K562 (cell line): ENCODE data around the gene PAXIP1. TPM values are rescaled to one million over a fixed set of nuclear protein-coding genes. Genes with fewer than 3 reads are reported as not detected.

Source experiments
- ATAC-seq: fragments of 200-7000 bp; cut with Tn5 transposase; 3 replicates; pipeline ENCODE4 v1.9.1; 2020; ENCODE audit warnings: moderate library complexity
- BruUV-seq: library from RNA; stranded (reverse); fragments of 400-500 nt; replicated peaks from 2 replicates; lab custom pipeline; 2021; lab: Mats Ljungman, UMichigan
- CTCF ChIA-PET: fragments of 300-600 bp; formaldehyde crosslinking; extraction: SDS; loops from one replicate; lab custom pipeline; 2021; ENCODE audit warnings: low intra/inter-chr PET ratio; lab: Yijun Ruan, JAX
- POLR2A ChIA-PET: fragments of 300-600, 350-650 bp; sonication (Branson Sonifier 250); formaldehyde crosslinking; extraction: SDS; loops from one replicate; lab custom pipeline; 2021; ENCODE audit warnings: antibody characterized with exemption, inconsistent platforms; lab: Yijun Ruan, JAX
- DNase-seq, 4 experiments: peaks; one replicate each; pipeline versions ENCODE4 v3.0.0 to v3.0.0-alpha.2; 2011 to 2018; ENCODE audit warnings: low spot score in 3 of 4, mixed read lengths in 3 of 4; ENCODE audit errors: extremely low read depth in 1 of 4
- FAIRE-seq: peaks from 2 replicates; lab custom pipeline; 2011; peaks lifted over from hg19 to GRCh38; lab: Jason Lieb, UNC
- H2AFZ ChIP-seq: 2 replicates; pipeline ENCODE4 v1.6.0; 2011; ENCODE audit warnings: low read depth, low read length, control low read depth, inconsistent platforms
- H3K27ac ChIP-seq: fragments of 200-600 bp; 3 replicates; pipeline ENCODE4 v1.8.0; 2011; ENCODE audit warnings: low read depth, mild to moderate bottlenecking, control low read depth, inconsistent platforms, low read length, moderate library complexity, mixed read lengths; ENCODE audit errors: extremely low read depth
- H3K27me3 ChIP-seq, 2 experiments: fragments of 300-600 bp in 1 of 2; 2 replicates in 1 of 2; 3 replicates in 1 of 2; pipeline versions ENCODE4 v1.6.0 to v1.8.0; 2011; ENCODE audit warnings: inconsistent platforms in 2 of 2, low read length in 2 of 2, mild to moderate bottlenecking in 1 of 2, mixed read lengths in 1 of 2, moderate library complexity in 1 of 2; ENCODE audit not compliant: control insufficient read depth in 2 of 2, insufficient read depth in 2 of 2
- H3K36me3 ChIP-seq: fragments of 300-600 bp; 3 replicates; pipeline ENCODE4 v1.8.0; 2011; ENCODE audit warnings: mild to moderate bottlenecking, low read length, inconsistent platforms; ENCODE audit not compliant: control insufficient read depth, insufficient read depth
- H3K4me1 ChIP-seq, 2 experiments: fragments of 200-600 bp in 1 of 2; replicated peaks in 1 of 2; 2 replicates in 1 of 2; 3 replicates in 1 of 2; pipeline versions ENCODE4 v1.5.1 to v1.8.0; 2011; ENCODE audit warnings: inconsistent platforms in 2 of 2, low read length in 2 of 2, mild to moderate bottlenecking in 1 of 2, mixed read lengths in 1 of 2, moderate library complexity in 1 of 2; ENCODE audit not compliant: control insufficient read depth in 2 of 2, insufficient read depth in 2 of 2
- H3K4me2 ChIP-seq: 2 replicates; pipeline ENCODE4 v1.6.1; 2011; ENCODE audit warnings: low read length, control low read depth, inconsistent platforms, mixed read lengths; ENCODE audit not compliant: insufficient read depth
- H3K4me3 ChIP-seq: fragments of 200-600 bp; sonication (generic), shearing (Covaris generic); 2 replicates; pipeline ENCODE4 v1.5.1; 2016; ENCODE audit warnings: control low read depth, inconsistent platforms
- H3K79me2 ChIP-seq: fragments of 200-600 bp; 3 replicates; pipeline ENCODE4 v1.8.0; 2011; ENCODE audit warnings: low read length, inconsistent platforms; ENCODE audit not compliant: control insufficient read depth, insufficient read depth
- H3K9ac ChIP-seq, 2 experiments: 2 replicates each; pipeline versions ENCODE4 v1.6.0 to v1.6.1; 2011; ENCODE audit warnings: low read depth in 2 of 2, low read length in 2 of 2, control low read depth in 1 of 2, inconsistent platforms in 1 of 2, mild to moderate bottlenecking in 1 of 2, mixed read lengths in 1 of 2; ENCODE audit not compliant: insufficient read depth in 1 of 2
- H3K9me1 ChIP-seq: one replicate; pipeline ENCODE4 v1.6.0; 2011; ENCODE audit warnings: inconsistent platforms, mild to moderate bottlenecking, low read length, moderate library complexity; ENCODE audit not compliant: control insufficient read depth, insufficient read depth
- H3K9me3 ChIP-seq: replicated peaks from 2 replicates; pipeline ENCODE4 v1.5.1; 2011; ENCODE audit warnings: low read depth, low read length, inconsistent platforms; ENCODE audit not compliant: control insufficient read depth, insufficient read depth
- H4K20me1 ChIP-seq: replicated peaks from 2 replicates; pipeline ENCODE4 v1.6.1; 2011; ENCODE audit warnings: low read length, inconsistent platforms, mixed read lengths; ENCODE audit not compliant: control insufficient read depth, insufficient read depth
- ASH1L ChIP-seq: fragments of 450-650 bp; IDR thresholded peaks from 2 replicates; pipeline ENCODE4 v1.6.1; 2018; ENCODE audit warnings: borderline replicate concordance, mild to moderate bottlenecking, low read depth; ENCODE audit not compliant: partially characterized antibody
- CREB3 ChIP-seq: fragments of 450-650 bp; conservative IDR thresholded peaks from 2 replicates; pipeline ENCODE4 v1.6.1; 2016; ENCODE audit warnings: missing genetic modification characterization, low read depth, mild to moderate bottlenecking, missing compliant biosample characterization, moderate library complexity
- DMBX1 ChIP-seq: fragments of 250-450 bp; sonication (Bioruptor Pico); IDR thresholded peaks from 2 replicates; pipeline ENCODE4 v1.8.0; 2022; ENCODE audit warnings: inconsistent platforms, mild to moderate bottlenecking, moderate library complexity, borderline replicate concordance
- ETV1 ChIP-seq: fragments of 450-650 bp; conservative IDR thresholded peaks from 2 replicates; pipeline ENCODE4 v1.6.1; 2016; ENCODE audit warnings: missing genetic modification characterization, control low read depth, low read depth, missing compliant biosample characterization
- FOXA3 ChIP-seq, 2 experiments: fragments of 450-650 bp in 1 of 2; sonication (generic) in 1 of 2; formaldehyde crosslinking; IDR thresholded peaks in 1 of 2; conservative IDR thresholded peaks in 1 of 2; 2 replicates each; pipeline versions ENCODE4 v1.4.0 to v1.8.0; 2020 to 2022; ENCODE audit warnings: mild to moderate bottlenecking in 2 of 2, missing genetic modification reagents in 1 of 2
- GATAD2A ChIP-seq: fragments of 450-650 bp; IDR thresholded peaks from 2 replicates; pipeline ENCODE4 v1.6.1; 2017
- HNRNPK ChIP-seq: fragments of 200-400 bp; formaldehyde crosslinking; IDR thresholded peaks from one replicate; pipeline ENCODE4 v1.6.1; 2018; ENCODE audit warnings: mild to moderate bottlenecking, low read depth, low read length; ENCODE audit not compliant: poor library complexity, severe bottlenecking
- PATZ1 ChIP-seq: fragments of 250-450 bp; sonication (Bioruptor Pico); IDR thresholded peaks from 2 replicates; pipeline ENCODE4 v1.5.0; 2020; ENCODE audit warnings: mild to moderate bottlenecking, borderline replicate concordance
- PHB2 ChIP-seq: fragments of 450-650 bp; IDR thresholded peaks from 2 replicates; pipeline ENCODE4 v1.6.1; 2017; ENCODE audit warnings: low read depth
- POLR2H ChIP-seq: IDR thresholded peaks from 2 replicates; pipeline ENCODE4 v1.6.1; 2016; ENCODE audit warnings: missing genetic modification characterization, low read depth, mild to moderate bottlenecking, control low read depth, missing compliant biosample characterization, moderate library complexity
- TCF7L2 ChIP-seq: fragments of 150-350 bp; IDR thresholded peaks from 2 replicates; pipeline ENCODE4 v1.6.1; 2016; ENCODE audit warnings: low read depth, mild to moderate bottlenecking, low read length, moderate library complexity
- TCFL5 ChIP-seq: fragments of 250-450 bp; sonication (Bioruptor Pico); conservative IDR thresholded peaks from 2 replicates; pipeline ENCODE4 v1.6.1; 2021; ENCODE audit warnings: mild to moderate bottlenecking, moderate library complexity, matching md5 sums
- ZBTB43 ChIP-seq: sonication (generic); formaldehyde crosslinking; IDR thresholded peaks from 2 replicates; pipeline ENCODE4 v1.8.0; 2023; ENCODE audit warnings: mild to moderate bottlenecking, missing genetic modification reagents
- ZNF121 ChIP-seq: sonication (generic); formaldehyde crosslinking; conservative IDR thresholded peaks from 2 replicates; pipeline ENCODE4 v1.8.0; 2022; ENCODE audit warnings: missing genetic modification reagents
- ZNF224 ChIP-seq: sonication (generic); formaldehyde crosslinking; IDR thresholded peaks from 2 replicates; pipeline ENCODE4 v1.8.0; 2022; ENCODE audit warnings: mild to moderate bottlenecking, missing genetic modification reagents
- ZNF586 ChIP-seq: fragments of 450-650 bp; formaldehyde crosslinking; conservative IDR thresholded peaks from 2 replicates; pipeline ENCODE4 v1.4.0; 2020; ENCODE audit warnings: mild to moderate bottlenecking, moderate library complexity
- ZNF785 ChIP-seq: fragments of 250-450 bp; sonication (Bioruptor Pico); IDR thresholded peaks from 2 replicates; pipeline ENCODE4 v1.4.0; 2020; ENCODE audit warnings: mild to moderate bottlenecking
- WGBS: fragments of 100-300 bp; shearing (Covaris generic); methylation state at CpG from one replicate; pipeline ENCODE4 v1.1.6; 2016; ENCODE audit warnings: low coverage, mixed read lengths; ENCODE audit not compliant: insufficient coverage; ENCODE audit errors: missing lambda C conversion rate; 5-methylcytosine and 5-hydroxymethylcytosine counted together
- in situ Hi-C: fragments of 300-500 bp; cut with MboI; formaldehyde crosslinking; loops from 4 replicates; pipeline ENCODE4 v1.15.0; 2018; ENCODE audit warnings: inconsistent platforms, mixed read lengths
- intact Hi-C: fragments of 100-400 bp; cut with micrococcal nuclease; formaldehyde crosslinking; loops from 2 replicates; pipeline ENCODE4 v1.14.2; 2022
- polyA plus RNA-seq, 8 experiments: library from polyadenylated mRNA; depleted of rRNA in 4 of 8; stranded (reverse) in 5 of 8; unstranded in 3 of 8; fragments of >200 nt; fragmentation: Nextera tagmentation in 2 of 8; fragmentation: Illumina TruSeq in 1 of 8; extraction: Ambion mirVana in 2 of 8; extraction: Trizol in 1 of 8; gene quantifications; 2 replicates each; pipeline versions ENCODE4 v1.2.1 to v1.2.3, GENCODE V29; 2011 to 2014; ENCODE audit warnings: inconsistent platforms in 1 of 8, missing spikeins in 1 of 8
- total RNA-seq, 7 experiments: library from RNA; depleted of rRNA in 6 of 7; stranded (reverse); fragments of >200 nt in 6 of 7; fragmentation: Illumina TruSeq in 2 of 7; extraction: Trizol in 2 of 7; gene quantifications; 2 replicates each; pipeline versions ENCODE4 v1.2.1 to v1.2.3, GENCODE V29; 2011 to 2021; ENCODE audit warnings: low replicate concordance in 1 of 7

Gene PAXIP1
- total and polyA plus RNA-seq, 9 of the 15 experiments (the other 6 are each of a cell fraction or from before 2014, with no cell fraction given) = 9.7 to 37.9 (median 28.4) TPM

- in situ Hi-C loops = no loop called here
- DNase-seq = no peak
- POLR2A ChIA-PET = no interaction called here
- TF ChIP-seq DMBX1 (CRISPR knock-in tag) (no peak), ETV1 (tag) (no peak), ZNF785 (CRISPR knock-in tag) (no peak), ZBTB43 (CRISPR knock-in tag) (no peak), ASH1L (no peak), TCF7L2 (no peak), PHB2 (no peak), TCFL5 (CRISPR knock-in tag) (no peak), CREB3 (tag) (no peak), ZNF224 (CRISPR knock-in tag) (no peak), ZNF121 (CRISPR knock-in tag) (no peak), FOXA3 (CRISPR knock-in tag; conservative IDR thresholded peaks at IDR 0.05 in 1 of 2, IDR thresholded peaks at IDR 0.05 in 1 of 2) (no peak), POLR2H (tag) (no peak), GATAD2A (no peak), HNRNPK (no peak), ZNF586 (no peak), PATZ1 (CRISPR knock-in tag) (no peak)
These were observed 25.0 kb upstream of the PAXIP1 start for GRCh38 chr7:155027879-155028278.

More at GRCh38 chr7:155027879-155028278, 25.0 kb upstream of the PAXIP1 start:
- no peak overlapping the region for H3K27ac ChIP-seq
- no peaks in the 10 kb centered on the region for H3K36me3 ChIP-seq
- ATAC-seq = no peak
- peaks cover 19 to 26% of the 10 kb centered on the region in 2 experiments; a peak in 4 of 5 replicates for H3K27me3 ChIP-seq
- H3K79me2 ChIP-seq = no peaks in the 10 kb centered on the region
- H3K9me1 ChIP-seq = no peaks in the 10 kb centered on the region
- no peaks in the 10 kb centered on the region for H4K20me1 ChIP-seq
- FAIRE-seq = no peak
- intact Hi-C loops = no loop called here
- 0% methylated on average over 1 of the region's 1 CpG for WGBS
- no peak overlapping the region for H2AFZ ChIP-seq
- BruUV-seq = no TSS peak
- H3K4me2 ChIP-seq = no peak overlapping the region
- H3K9ac ChIP-seq = no peak overlapping the region
- no peaks in the 10 kb centered on the region for H3K9me3 ChIP-seq
- CTCF ChIA-PET = no interaction called here
- no peaks in the 10 kb centered on the region for H3K4me1 ChIP-seq
- no peak overlapping the region for H3K4me3 ChIP-seq
